A673 (cell line): ENCODE data around the gene FKBP5. TPM values are rescaled to one million over a fixed set of nuclear protein-coding genes. Genes with fewer than 3 reads are reported as not detected.

Experiments used
- BruUV-seq: library from RNA; stranded (reverse); fragments of 400-500 nt; replicated peaks from 2 replicates; lab custom pipeline; 2021; lab: Mats Ljungman, UMichigan
- CTCF ChIA-PET: fragments of 300-600 bp; sonication (Branson Sonifier 250); formaldehyde crosslinking; loops from one replicate; lab custom pipeline; 2022; ENCODE audit warnings: antibody characterized with exemption; lab: Charles Lee
- POLR2A ChIA-PET: fragments of 300-600 bp; sonication (Branson Sonifier 250); formaldehyde crosslinking; loops from one replicate; lab custom pipeline; 2022; ENCODE audit warnings: antibody characterized with exemption; ENCODE audit not compliant: low non-redundant PET; lab: Charles Lee
- DNase-seq: peaks from one replicate; pipeline ENCODE4 v3.0.0-alpha.2; 2015; ENCODE audit warnings: low spot score
- H3K27ac ChIP-seq: fragments of 200-600 bp; sonication (generic); 2 replicates; pipeline ENCODE4 v1.5.1; 2016; ENCODE audit warnings: mixed run types, low read depth, mild to moderate bottlenecking, mixed read lengths, antibody characterized with exemption, low read length; ENCODE audit not compliant: poor library complexity, severe bottlenecking
- H3K27me3 ChIP-seq: fragments of 200-600 bp; sonication (generic); replicated peaks from 2 replicates; pipeline ENCODE4 v1.6.1; 2017; ENCODE audit warnings: mixed run types, low read depth, mild to moderate bottlenecking, mixed read lengths, antibody characterized with exemption, low read length; ENCODE audit not compliant: insufficient read depth, poor library complexity
- H3K36me3 ChIP-seq: fragments of 200-600 bp; sonication (generic); 2 replicates; pipeline ENCODE4 v1.6.1; 2016; ENCODE audit warnings: mixed run types, mild to moderate bottlenecking, mixed read lengths, antibody characterized with exemption, low read length; ENCODE audit not compliant: insufficient read depth, poor library complexity, severe bottlenecking
- H3K4me1 ChIP-seq: fragments of 200-600 bp; sonication (generic); 2 replicates; pipeline ENCODE4 v1.6.1; 2017; ENCODE audit warnings: mixed run types, mild to moderate bottlenecking, mixed read lengths, antibody characterized with exemption, low read length; ENCODE audit not compliant: insufficient read depth, poor library complexity, severe bottlenecking
- H3K4me3 ChIP-seq: fragments of 200-600 bp; sonication (generic); 2 replicates; pipeline ENCODE4 v1.5.1; 2016; ENCODE audit warnings: low read depth, mixed run types, mild to moderate bottlenecking, mixed read lengths, low read length; ENCODE audit not compliant: poor library complexity, severe bottlenecking
- H3K9me3 ChIP-seq: fragments of 200-600 bp; sonication (generic); 2 replicates; pipeline ENCODE4 v1.6.1; 2016; ENCODE audit warnings: mixed run types, low read depth, mild to moderate bottlenecking, mixed read lengths, antibody characterized with exemption, low read length; ENCODE audit not compliant: poor library complexity, severe bottlenecking
- EZH2 ChIP-seq: fragments of 200-600 bp; sonication (generic); IDR thresholded peaks from 2 replicates; pipeline ENCODE4 v1.6.1; 2017; ENCODE audit warnings: borderline replicate concordance, low read depth, mild to moderate bottlenecking, mixed read lengths, antibody characterized with exemption, low read length; ENCODE audit not compliant: poor library complexity, severe bottlenecking
- intact Hi-C: fragments of 100-400 bp; cut with micrococcal nuclease; formaldehyde crosslinking; loops from one replicate; pipeline ENCODE4 v1.10.0; 2022; ENCODE audit not compliant: unreplicated experiment
- total RNA-seq: library from RNA; stranded (reverse); gene quantifications from 2 replicates; pipeline ENCODE4 v1.2.3, GENCODE V29; 2021
- TF ChIP-seq, protein P1 (sequence below): fragments of 300-800, 200-600 bp; sonication (generic); conservative IDR thresholded peaks from 2 replicates; pipeline ENCODE4 v1.5.1; 2017; ENCODE audit warnings: low read depth, mild to moderate bottlenecking, antibody characterized with exemption, low read length, moderate library complexity, mixed read lengths

Gene FKBP5
- total RNA-seq, 1 experiment from 2014 or later: 20.4 TPM

GRCh38 chr6:35634316-35634715 is 54.4 kb downstream of the FKBP5 start:
- CTCF ChIA-PET: no interaction called here
- Histone ChIP-seq H3K27ac (no peak overlapping the region), H3K36me3 (no peaks in the 10 kb centered on the region), H3K27me3 (no peaks in the 10 kb centered on the region), H3K4me1 (peaks cover 7% of the 10 kb centered on the region), H3K4me3 (no peak overlapping the region), H3K9me3 (no peaks in the 10 kb centered on the region)
- no peak for DNase-seq
- BruUV-seq: no TSS peak
- intact Hi-C loops: no loop called here
- TF ChIP-seq EZH2: no peak
- POLR2A ChIA-PET: no interaction called here

DNA sequence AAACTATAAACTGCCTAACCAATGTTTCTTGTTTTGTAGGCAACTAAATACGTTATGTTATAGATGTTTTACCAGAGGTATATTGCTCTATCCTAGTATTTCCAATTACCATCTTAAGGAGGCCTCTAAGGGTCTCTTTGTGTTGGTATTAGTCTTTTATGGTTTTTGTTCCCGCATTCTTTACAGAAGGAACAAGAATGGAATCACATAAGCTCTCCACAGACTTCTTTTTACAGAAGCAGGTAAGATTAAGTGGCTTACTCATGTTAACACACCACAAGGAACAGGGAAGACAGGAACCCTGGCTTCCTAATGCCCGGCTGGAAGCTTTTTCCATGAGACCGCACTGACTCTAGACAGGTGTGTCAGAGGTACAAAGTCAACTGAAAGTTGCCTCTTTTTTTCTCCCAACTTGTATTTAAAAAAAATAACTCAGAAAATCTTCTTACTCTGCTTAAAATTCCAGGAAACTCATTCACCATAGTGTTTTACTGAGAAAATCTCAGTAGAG is 55.1 kb downstream of the FKBP5 start:
- CTCF ChIA-PET: no interaction called here
- POLR2A ChIA-PET: no interaction called here
- intact Hi-C loops: no loop called here

GRCh38 chr6:35629876-35630378 is 58.8 kb downstream of the FKBP5 start:
- peaks cover 7% of the 10 kb centered on the region for H3K4me1 ChIP-seq
- H3K4me3 ChIP-seq: no peak overlapping the region
- H3K9me3 ChIP-seq: no peaks in the 10 kb centered on the region
- TF ChIP-seq, protein P1, sequence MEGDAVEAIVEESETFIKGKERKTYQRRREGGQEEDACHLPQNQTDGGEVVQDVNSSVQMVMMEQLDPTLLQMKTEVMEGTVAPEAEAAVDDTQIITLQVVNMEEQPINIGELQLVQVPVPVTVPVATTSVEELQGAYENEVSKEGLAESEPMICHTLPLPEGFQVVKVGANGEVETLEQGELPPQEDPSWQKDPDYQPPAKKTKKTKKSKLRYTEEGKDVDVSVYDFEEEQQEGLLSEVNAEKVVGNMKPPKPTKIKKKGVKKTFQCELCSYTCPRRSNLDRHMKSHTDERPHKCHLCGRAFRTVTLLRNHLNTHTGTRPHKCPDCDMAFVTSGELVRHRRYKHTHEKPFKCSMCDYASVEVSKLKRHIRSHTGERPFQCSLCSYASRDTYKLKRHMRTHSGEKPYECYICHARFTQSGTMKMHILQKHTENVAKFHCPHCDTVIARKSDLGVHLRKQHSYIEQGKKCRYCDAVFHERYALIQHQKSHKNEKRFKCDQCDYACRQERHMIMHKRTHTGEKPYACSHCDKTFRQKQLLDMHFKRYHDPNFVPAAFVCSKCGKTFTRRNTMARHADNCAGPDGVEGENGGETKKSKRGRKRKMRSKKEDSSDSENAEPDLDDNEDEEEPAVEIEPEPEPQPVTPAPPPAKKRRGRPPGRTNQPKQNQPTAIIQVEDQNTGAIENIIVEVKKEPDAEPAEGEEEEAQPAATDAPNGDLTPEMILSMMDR: no peak
- no peak for TF ChIP-seq EZH2
- intact Hi-C loops: no loop called here
- no peak for DNase-seq
- ChIA-PET CTCF (no interaction called here), POLR2A (no interaction called here)
- no TSS peak for BruUV-seq
- H3K36me3 ChIP-seq: no peaks in the 10 kb centered on the region
- peak overlapping the region; percentile 48 for H3K27ac ChIP-seq
- H3K27me3 ChIP-seq: no peaks in the 10 kb centered on the region

More for the DNA sequence above, 55.1 kb downstream of the FKBP5 start:
- TF ChIP-seq EZH2: no peak
- TF ChIP-seq, protein P1: no peak
- Histone ChIP-seq H3K27ac (no peak overlapping the region), H3K4me3 (no peak overlapping the region), H3K9me3 (no peaks in the 10 kb centered on the region), H3K27me3 (no peaks in the 10 kb centered on the region), H3K4me1 (peaks cover 7% of the 10 kb centered on the region), H3K36me3 (no peaks in the 10 kb centered on the region)
- no TSS peak for BruUV-seq
- no peak for DNase-seq

DNA sequence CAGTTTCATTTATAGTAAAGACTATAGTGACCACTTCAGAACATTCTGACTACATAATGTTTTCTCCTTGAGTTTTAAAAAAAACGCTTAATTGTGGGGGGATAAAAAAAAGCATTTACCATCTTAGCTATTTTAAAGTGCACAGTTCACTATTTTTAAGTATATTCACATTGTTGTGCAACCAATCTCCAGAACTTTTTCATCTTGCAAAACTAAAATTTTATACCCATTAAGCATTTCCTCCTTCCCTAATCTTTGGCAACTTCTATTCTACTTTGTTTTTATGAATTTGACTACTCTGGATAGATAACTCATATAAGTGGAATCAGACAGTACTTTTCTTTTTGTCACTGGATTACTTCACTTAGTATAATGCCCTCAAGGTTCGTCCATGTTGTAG is 62.3 kb downstream of the FKBP5 start:
- Histone ChIP-seq H3K27me3 (no peaks in the 10 kb centered on the region), H3K27ac (no peak overlapping the region), H3K36me3 (no peaks in the 10 kb centered on the region), H3K4me1 (peaks cover 7% of the 10 kb centered on the region), H3K9me3 (no peaks in the 10 kb centered on the region), H3K4me3 (no peak overlapping the region)
- TF ChIP-seq EZH2: no peak
- TF ChIP-seq, protein P1: no peak
- CTCF ChIA-PET: interaction anchor here (0.6 kb wide), 1 partner anchor 104 kb away, joined by 3 read pairs; no protein-coding TSS in a partner anchor
- intact Hi-C loops: no loop called here
- POLR2A ChIA-PET: no interaction called here
- no peak for DNase-seq
- BruUV-seq: no TSS peak
